Vagina (tissue), 2 donors: ENCODE data around the gene LIMS1. TPM values are rescaled to one million over a fixed set of nuclear protein-coding genes. Genes with fewer than 3 reads are reported as not detected.
A peak's percentile ranks its signal among the peaks of the same experiment; 100 is the strongest.

Experiments
- DNase-seq, 2 donors: peaks; one replicate each; pipeline ENCODE4 v3.0.0-alpha.2; 2017; ENCODE audit errors: extremely low spot score in 2 of 2
- H3K27ac ChIP-seq: fragments of 200-600 bp; sonication (generic); one replicate; pipeline ENCODE4 v1.5.1; 2019
- H3K27me3 ChIP-seq: fragments of 200-600 bp; sonication (generic); one replicate; pipeline ENCODE4 v1.5.1; 2019
- H3K36me3 ChIP-seq, 2 donors: fragments of 200-600 bp; sonication (generic); one replicate each; pipeline ENCODE4 v1.5.1; 2017 to 2019
- H3K4me1 ChIP-seq: fragments of 200-600 bp; sonication (generic); one replicate; pipeline ENCODE4 v1.5.1; 2019
- H3K4me3 ChIP-seq, 2 donors: fragments of 200-600 bp; sonication (generic); 1 replicate in 1 of 2; 2 replicates in 1 of 2; pipeline ENCODE4 v1.5.1; 2016 to 2019
- H3K9me3 ChIP-seq: fragments of 200-600 bp; sonication (generic); one replicate; pipeline ENCODE4 v1.5.1; 2019
- POLR2A ChIP-seq, 2 donors: fragments of 450-650 bp; IDR thresholded peaks; one replicate each; pipeline ENCODE4 v1.6.1; 2017; ENCODE audit warnings: antibody characterized with exemption in 2 of 2, mild to moderate bottlenecking in 2 of 2, moderate library complexity in 2 of 2
- POLR2AphosphoS5 ChIP-seq, 2 donors: sonication (generic); formaldehyde crosslinking; IDR thresholded peaks; one replicate each; pipeline ENCODE4 v1.9.0; 2017; ENCODE audit warnings: antibody characterized with exemption in 2 of 2, mild to moderate bottlenecking in 2 of 2, low read depth in 1 of 2; ENCODE audit not compliant: insufficient read depth in 1 of 2
- intact Hi-C: fragments of 100-400 bp; cut with DNase I; formaldehyde crosslinking; loops from one replicate; pipeline ENCODE4 v1.15.1; 2023
- total RNA-seq: library from RNA; depleted of rRNA; stranded (reverse); fragments of >200 nt; gene quantifications from one replicate; pipeline ENCODE4 v1.2.3, GENCODE V29; 2016
- TF ChIP-seq, protein P1 (sequence below), 3 experiments: fragments of 450-650 bp in 2 of 3; fragments of 200-600 bp in 1 of 3; sonication (generic) in 1 of 3; IDR thresholded peaks; one replicate each; pipeline ENCODE4 v1.5.1; 2017 to 2019; ENCODE audit warnings: antibody characterized with exemption in 3 of 3, mild to moderate bottlenecking in 2 of 3, moderate library complexity in 2 of 3

LIMS1 gene
- total RNA-seq, 1 donor from 2014 or later = 66.0 TPM

DNA sequence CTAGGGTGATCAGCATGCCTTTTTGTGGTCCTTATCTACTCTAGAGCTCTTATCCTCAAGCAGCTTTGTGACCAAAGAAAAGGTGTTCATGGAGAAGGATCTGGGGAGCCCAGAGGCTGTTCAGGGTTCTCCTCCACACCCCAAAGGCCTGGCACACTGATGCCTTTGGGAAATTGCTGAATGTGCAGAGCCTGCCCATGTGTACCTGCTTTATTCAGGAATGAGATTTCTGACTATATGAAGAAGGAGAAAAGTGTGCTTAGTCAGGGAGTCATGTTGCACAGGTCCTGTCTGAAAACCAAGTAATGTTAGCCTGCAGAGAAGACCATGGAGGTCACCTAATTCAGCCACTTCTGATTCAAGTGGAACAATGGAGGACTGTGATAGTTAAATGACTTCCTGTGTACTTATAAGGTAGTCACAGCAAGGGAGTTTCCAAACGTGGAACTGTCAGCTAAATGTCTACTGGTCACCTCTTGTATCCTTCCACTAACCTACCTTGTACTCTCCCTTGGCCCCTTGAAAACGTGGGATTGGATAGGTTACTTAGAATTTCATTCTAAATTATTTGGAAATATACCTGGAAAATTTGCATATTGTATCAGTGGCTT lies 81.3 kb downstream of the LIMS1 start:
- no peak overlapping the region for H3K4me3 ChIP-seq
- no peak for DNase-seq
- intact Hi-C loops = no loop called here
- peaks cover 86% of the 10 kb centered on the region for H3K4me1 ChIP-seq
- no peaks in the 10 kb centered on the region for H3K9me3 ChIP-seq
- TF ChIP-seq, protein P1, sequence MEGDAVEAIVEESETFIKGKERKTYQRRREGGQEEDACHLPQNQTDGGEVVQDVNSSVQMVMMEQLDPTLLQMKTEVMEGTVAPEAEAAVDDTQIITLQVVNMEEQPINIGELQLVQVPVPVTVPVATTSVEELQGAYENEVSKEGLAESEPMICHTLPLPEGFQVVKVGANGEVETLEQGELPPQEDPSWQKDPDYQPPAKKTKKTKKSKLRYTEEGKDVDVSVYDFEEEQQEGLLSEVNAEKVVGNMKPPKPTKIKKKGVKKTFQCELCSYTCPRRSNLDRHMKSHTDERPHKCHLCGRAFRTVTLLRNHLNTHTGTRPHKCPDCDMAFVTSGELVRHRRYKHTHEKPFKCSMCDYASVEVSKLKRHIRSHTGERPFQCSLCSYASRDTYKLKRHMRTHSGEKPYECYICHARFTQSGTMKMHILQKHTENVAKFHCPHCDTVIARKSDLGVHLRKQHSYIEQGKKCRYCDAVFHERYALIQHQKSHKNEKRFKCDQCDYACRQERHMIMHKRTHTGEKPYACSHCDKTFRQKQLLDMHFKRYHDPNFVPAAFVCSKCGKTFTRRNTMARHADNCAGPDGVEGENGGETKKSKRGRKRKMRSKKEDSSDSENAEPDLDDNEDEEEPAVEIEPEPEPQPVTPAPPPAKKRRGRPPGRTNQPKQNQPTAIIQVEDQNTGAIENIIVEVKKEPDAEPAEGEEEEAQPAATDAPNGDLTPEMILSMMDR (IDR thresholded peaks at IDR 0.05) = no peak
- TF ChIP-seq POLR2AphosphoS5 (IDR thresholded peaks at IDR 0.05; ENCODE audit: insufficient read depth in 1 of 2, low read depth in 1 of 2) (no peak), POLR2A (IDR thresholded peaks at IDR 0.05) (no peak)
- no peaks in the 10 kb centered on the region for H3K27me3 ChIP-seq
- no peak overlapping the region for H3K27ac ChIP-seq
- H3K36me3 ChIP-seq = no peaks in the 10 kb centered on the region

DNA sequence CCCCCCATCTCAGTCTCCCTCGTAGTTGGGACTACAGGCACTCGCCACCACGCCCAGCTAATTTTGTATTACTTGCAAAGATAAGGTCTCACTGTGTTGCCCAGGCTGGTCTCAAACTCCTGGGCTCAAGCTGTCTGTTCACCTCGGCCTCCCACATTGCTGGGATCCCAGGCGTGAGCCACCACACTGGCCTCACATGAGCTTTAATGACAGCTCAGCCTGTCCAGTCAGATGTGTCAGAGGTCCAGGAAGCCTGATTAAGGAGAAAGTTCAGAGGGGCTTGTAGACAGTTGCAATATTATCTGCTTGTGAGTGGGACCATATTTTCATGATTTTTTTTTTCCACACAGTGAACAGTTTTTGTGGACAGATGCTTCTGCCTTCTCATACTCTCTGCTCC lies 82.0 kb downstream of the LIMS1 start:
- Histone ChIP-seq H3K9me3 (no peaks in the 10 kb centered on the region), H3K4me1 (peaks cover 92% of the 10 kb centered on the region), H3K27me3 (no peaks in the 10 kb centered on the region), H3K27ac (no peak overlapping the region), H3K4me3 (no peak overlapping the region), H3K36me3 (no peaks in the 10 kb centered on the region)
- TF ChIP-seq POLR2A (IDR thresholded peaks at IDR 0.05) = no peak
- no peak for TF ChIP-seq POLR2AphosphoS5 (IDR thresholded peaks at IDR 0.05; ENCODE audit: insufficient read depth in 1 of 2, low read depth in 1 of 2)
- TF ChIP-seq, protein P1 (IDR thresholded peaks at IDR 0.05) = no peak
- no peak for DNase-seq
- intact Hi-C loops = no loop called here

DNA sequence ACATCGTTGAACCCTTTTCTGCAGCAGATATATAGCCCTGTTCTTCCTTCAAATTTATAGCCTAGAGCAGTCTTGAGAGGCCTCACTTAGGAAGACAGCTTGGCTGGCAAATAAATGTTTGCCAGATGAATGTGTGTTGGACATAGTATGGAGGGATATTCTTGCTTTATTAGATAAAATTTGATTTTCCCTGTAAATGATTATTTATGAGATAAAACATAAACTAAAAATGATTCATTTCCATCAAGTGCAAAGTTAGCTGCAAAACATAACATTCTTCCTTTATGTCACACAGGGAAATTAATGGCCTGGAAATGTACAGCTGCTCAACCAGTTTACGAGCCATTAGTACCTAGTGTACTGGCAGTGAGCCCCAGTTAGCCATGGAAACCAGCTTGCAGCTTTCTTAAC lies 82.5 kb downstream of the LIMS1 start:
- no peaks in the 10 kb centered on the region for H3K9me3 ChIP-seq
- H3K27me3 ChIP-seq = no peaks in the 10 kb centered on the region
- no peak for DNase-seq
- no peak overlapping the region for H3K4me3 ChIP-seq
- no peak overlapping the region for H3K27ac ChIP-seq
- intact Hi-C loops = no loop called here
- TF ChIP-seq POLR2A (IDR thresholded peaks at IDR 0.05) (no peak), POLR2AphosphoS5 (IDR thresholded peaks at IDR 0.05; ENCODE audit: insufficient read depth in 1 of 2, low read depth in 1 of 2) (peak in 1 of 2 donors; percentile 68)
- TF ChIP-seq, protein P1 (IDR thresholded peaks at IDR 0.05) = no peak
- peaks cover 96% of the 10 kb centered on the region for H3K4me1 ChIP-seq
- H3K36me3 ChIP-seq = no peaks in the 10 kb centered on the region

DNA sequence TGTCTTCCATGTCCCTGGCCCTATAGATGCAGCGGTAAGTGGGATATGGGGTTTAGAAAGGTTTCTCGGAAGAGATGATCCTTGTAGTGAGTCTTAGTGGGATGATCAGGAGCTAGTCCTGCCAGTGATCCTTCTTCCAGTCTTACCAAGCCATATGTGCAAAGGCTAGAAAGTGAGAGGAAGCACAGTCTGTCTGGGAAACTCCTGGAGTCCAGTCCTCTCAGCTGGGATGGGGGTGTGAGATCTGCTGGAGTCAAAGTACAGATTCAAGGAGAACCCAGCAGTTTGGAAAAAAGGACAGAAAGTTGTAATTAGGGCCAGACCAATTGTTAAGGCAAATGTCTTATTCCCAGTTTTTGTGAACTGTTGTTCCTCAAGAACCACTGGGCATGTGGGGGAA lies 83.3 kb downstream of the LIMS1 start:
- intact Hi-C loops = no loop called here
- peaks cover 97% of the 10 kb centered on the region for H3K4me1 ChIP-seq
- no peaks in the 10 kb centered on the region for H3K9me3 ChIP-seq
- H3K36me3 ChIP-seq = no peaks in the 10 kb centered on the region
- no peak overlapping the region for H3K27ac ChIP-seq
- H3K27me3 ChIP-seq = no peaks in the 10 kb centered on the region
- DNase-seq = no peak
- no peak overlapping the region for H3K4me3 ChIP-seq
- TF ChIP-seq POLR2A (IDR thresholded peaks at IDR 0.05) = no peak

DNA sequence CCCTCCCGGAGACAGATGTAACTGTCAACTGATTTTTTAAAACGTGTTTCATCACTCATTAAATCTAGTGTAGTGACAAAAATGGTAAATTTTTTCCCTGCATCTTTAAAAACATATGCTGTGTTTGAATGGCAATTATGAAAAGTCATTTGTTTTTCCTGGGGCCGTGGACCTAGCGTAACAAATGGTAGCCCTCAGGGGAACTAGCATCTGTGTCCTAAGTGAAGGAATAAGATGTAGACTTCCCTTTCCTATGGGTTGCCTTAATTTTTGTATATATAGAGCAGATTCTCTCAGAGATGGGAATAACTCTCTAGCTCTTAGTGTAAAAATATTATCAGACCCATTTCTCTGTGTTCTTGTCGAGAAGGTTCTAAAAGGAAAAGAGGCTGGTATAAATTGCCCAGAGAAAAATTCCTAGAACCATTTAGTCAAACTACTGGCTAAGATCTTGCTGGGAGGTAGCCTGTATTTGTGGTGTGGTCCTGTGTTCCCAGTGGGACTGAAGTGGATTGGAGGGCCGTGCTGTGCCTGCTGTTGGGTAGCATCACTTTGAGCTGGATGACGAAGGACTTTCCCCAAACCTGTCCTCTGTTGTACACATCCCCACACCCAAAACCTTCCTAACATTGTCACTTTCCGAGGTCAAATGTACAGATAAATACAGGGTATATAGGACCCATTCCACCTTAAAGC lies 85.8 kb downstream of the LIMS1 start:
- intact Hi-C loops = no loop called here
- Histone ChIP-seq H3K9me3 (no peaks in the 10 kb centered on the region), H3K4me1 (peaks cover 85% of the 10 kb centered on the region), H3K27me3 (no peaks in the 10 kb centered on the region), H3K27ac (peak overlapping the region; percentile 72), H3K4me3 (no peak overlapping the region), H3K36me3 (no peaks in the 10 kb centered on the region)
- TF ChIP-seq POLR2AphosphoS5 (IDR thresholded peaks at IDR 0.05; ENCODE audit: insufficient read depth in 1 of 2, low read depth in 1 of 2) (no peak), POLR2A (IDR thresholded peaks at IDR 0.05) (no peak)
- TF ChIP-seq, protein P1 (IDR thresholded peaks at IDR 0.05) = no peak
- no peak for DNase-seq
